ENCODE measurements around the gene SYNPO. TPM values are rescaled to one million over a fixed set of nuclear protein-coding genes. Genes with fewer than 3 reads are reported as not detected.

The SYNPO gene
- total and polyA plus RNA-seq, 9 donors, result 7.7 to 32.1 (median 27.6) TPM

- no peak overlapping the region for H3K4me3 ChIP-seq (ENCODE audit: low read length)
- no peaks in the 10 kb centered on the region for H3K9me3 ChIP-seq (replicated peaks; ENCODE audit: control insufficient read depth, low read depth, low read length)
- DNase-seq, result no peak
- no peak overlapping the region for H3K27ac ChIP-seq (ENCODE audit: low read length)
- peaks cover 68% of the 10 kb centered on the region for H3K36me3 ChIP-seq (ENCODE audit: control insufficient read depth, insufficient read depth, low read length)
- H3K4me1 ChIP-seq (ENCODE audit: control insufficient read depth, insufficient read depth, low read length), result no peaks in the 10 kb centered on the region
- 100% methylated on average over 1 of the region's 3 CpGs for WGBS (ENCODE audit: insufficient coverage)
- H3K27me3 ChIP-seq (ENCODE audit: control insufficient read depth, insufficient read depth, low read length), result no peaks in the 10 kb centered on the region
Measured at GRCh38 chr5:150692276-150692675, 51.8 kb downstream of the SYNPO start.

- Histone ChIP-seq H3K9me3 (replicated peaks; ENCODE audit: control insufficient read depth, low read depth, low read length) (no peaks in the 10 kb centered on the region), H3K27me3 (ENCODE audit: control insufficient read depth, insufficient read depth, low read length) (no peaks in the 10 kb centered on the region), H3K36me3 (ENCODE audit: control insufficient read depth, insufficient read depth, low read length) (peaks cover 78% of the 10 kb centered on the region), H3K27ac (ENCODE audit: low read length) (no peak overlapping the region), H3K4me3 (ENCODE audit: low read length) (no peak overlapping the region), H3K4me1 (ENCODE audit: control insufficient read depth, insufficient read depth, low read length) (peaks cover 4% of the 10 kb centered on the region)
- no peak for DNase-seq
- WGBS (ENCODE audit: insufficient coverage), result 100% methylated on average over 1 of the region's 3 CpGs
Measured at GRCh38 chr5:150694612-150695011, 54.2 kb downstream of the SYNPO start.

GRCh38 chr5:150700246-150700593 is 59.8 kb downstream of the SYNPO start:
- WGBS (ENCODE audit: insufficient coverage), result 10% methylated on average over 8 of the region's 15 CpGs
- Histone ChIP-seq H3K27me3 (ENCODE audit: control insufficient read depth, insufficient read depth, low read length) (no peaks in the 10 kb centered on the region), H3K9me3 (replicated peaks; ENCODE audit: control insufficient read depth, low read depth, low read length) (no peaks in the 10 kb centered on the region), H3K36me3 (ENCODE audit: control insufficient read depth, insufficient read depth, low read length) (peaks cover 35% of the 10 kb centered on the region), H3K27ac (ENCODE audit: low read length) (peak overlapping the region; percentile 93), H3K4me1 (ENCODE audit: control insufficient read depth, insufficient read depth, low read length) (peaks cover 4% of the 10 kb centered on the region), H3K4me3 (ENCODE audit: low read length) (peak overlapping the region; percentile 86)
- no peak for DNase-seq

GRCh38 chr5:150700594-150701377 is 60.3 kb downstream of the SYNPO start, which contains the start of gene RBM22:
Gene RBM22, minus strand, starts transcription at chr5:150701062. Its CDS starts 77 bp downstream, at chr5:150700985.
- Histone ChIP-seq H3K9me3 (replicated peaks; ENCODE audit: control insufficient read depth, low read depth, low read length) (no peaks in the 10 kb centered on the region), H3K4me1 (ENCODE audit: control insufficient read depth, insufficient read depth, low read length) (peaks cover 4% of the 10 kb centered on the region), H3K27me3 (ENCODE audit: control insufficient read depth, insufficient read depth, low read length) (no peaks in the 10 kb centered on the region), H3K4me3 (ENCODE audit: low read length) (peak within 1 kb of the TSS; percentile 86), H3K27ac (ENCODE audit: low read length) (peak within 1 kb of the TSS; percentile 93), H3K36me3 (ENCODE audit: control insufficient read depth, insufficient read depth, low read length) (peaks cover 29% of the 10 kb centered on the region)
- WGBS (ENCODE audit: insufficient coverage), result 0% methylated on average over 56 of the region's 59 CpGs
- DNase-seq, result peak; percentile 98

GRCh38 chr5:150703762-150704161 is 63.3 kb downstream of the SYNPO start:
- no peaks in the 10 kb centered on the region for H3K9me3 ChIP-seq (replicated peaks; ENCODE audit: control insufficient read depth, low read depth, low read length)
- DNase-seq, result no peak
- no peak overlapping the region for H3K27ac ChIP-seq (ENCODE audit: low read length)
- H3K27me3 ChIP-seq (ENCODE audit: control insufficient read depth, insufficient read depth, low read length), result no peaks in the 10 kb centered on the region
- peaks cover 4% of the 10 kb centered on the region for H3K4me1 ChIP-seq (ENCODE audit: control insufficient read depth, insufficient read depth, low read length)
- peaks cover 9% of the 10 kb centered on the region for H3K36me3 ChIP-seq (ENCODE audit: control insufficient read depth, insufficient read depth, low read length)
- WGBS (ENCODE audit: insufficient coverage), result 70% methylated on average over 1 of the region's 3 CpGs
- no peak overlapping the region for H3K4me3 ChIP-seq (ENCODE audit: low read length)

- peaks cover 26% of the 10 kb centered on the region for H3K36me3 ChIP-seq (ENCODE audit: control insufficient read depth, insufficient read depth, low read length)
- WGBS (ENCODE audit: insufficient coverage), result 27% methylated on average over 2 of the region's 4 CpGs
- no peaks in the 10 kb centered on the region for H3K4me1 ChIP-seq (ENCODE audit: control insufficient read depth, insufficient read depth, low read length)
- no peaks in the 10 kb centered on the region for H3K27me3 ChIP-seq (ENCODE audit: control insufficient read depth, insufficient read depth, low read length)
- DNase-seq, result no peak
- H3K27ac ChIP-seq (ENCODE audit: low read length), result no peak overlapping the region
- H3K4me3 ChIP-seq (ENCODE audit: low read length), result no peak overlapping the region
- no peaks in the 10 kb centered on the region for H3K9me3 ChIP-seq (replicated peaks; ENCODE audit: control insufficient read depth, low read depth, low read length)
Measured at GRCh38 chr5:150706776-150707390, 66.4 kb downstream of the SYNPO start.

Other genes with a start within 250 kb of the SYNPO start
- 50.2 TPM for gene CD74, start 227.8 kb upstream of the SYNPO start, total RNA-seq
- gene CD74, start 227.8 kb upstream of the SYNPO start, polyA plus RNA-seq (ENCODE audit: insufficient read depth in 1 of 8, insufficient read length in 8 of 8, low replicate concordance in 1 of 8), result 100 to 1,000 TPM in 1 of 8 donors, 10 to 100 TPM in 7; 53.9 to 104 (median 75.4) TPM
- gene RPS14, start 190.9 kb upstream of the SYNPO start, total RNA-seq, result 5,452 TPM
- gene RPS14, start 190.9 kb upstream of the SYNPO start, polyA plus RNA-seq (ENCODE audit: insufficient read depth in 1 of 8, insufficient read length in 8 of 8, low replicate concordance in 1 of 8), result 1,000 to 10,000 TPM; 2,422 to 3,180 (median 2,849) TPM
- gene NDST1, start 132.5 kb upstream of the SYNPO start, total RNA-seq, result 24.4 TPM
- gene NDST1, start 132.5 kb upstream of the SYNPO start, polyA plus RNA-seq (ENCODE audit: insufficient read depth in 1 of 8, insufficient read length in 8 of 8, low replicate concordance in 1 of 8), result 10 to 100 TPM; 37.6 to 71.2 (median 53.6) TPM
- gene MYOZ3, start 20.6 kb downstream of the SYNPO start, total RNA-seq, result 7.7 TPM
- gene MYOZ3, start 20.6 kb downstream of the SYNPO start, polyA plus RNA-seq (ENCODE audit: insufficient read depth in 1 of 8, insufficient read length in 8 of 8, low replicate concordance in 1 of 8), result 10 to 100 TPM in 4 of 8 donors, 1 to 10 TPM in 4; 7.2 to 15.7 (median 9.8) TPM
- gene RBM22, start 60.4 kb downstream of the SYNPO start, total RNA-seq, result 32.0 TPM
- gene RBM22, start 60.4 kb downstream of the SYNPO start, polyA plus RNA-seq (ENCODE audit: insufficient read depth in 1 of 8, insufficient read length in 8 of 8, low replicate concordance in 1 of 8), result 10 to 100 TPM; 36.9 to 44.9 (median 40.8) TPM
- gene DCTN4, start 118.4 kb downstream of the SYNPO start, total RNA-seq, result 34.6 TPM
- 10 to 100 TPM; 33.1 to 43.8 (median 36.7) TPM for gene DCTN4, start 118.4 kb downstream of the SYNPO start, polyA plus RNA-seq (ENCODE audit: insufficient read depth in 1 of 8, insufficient read length in 8 of 8, low replicate concordance in 1 of 8)
- gene SMIM3, start 138.1 kb downstream of the SYNPO start, total RNA-seq, result 9.8 TPM
- 10 to 100 TPM in 2 of 8 donors, 1 to 10 TPM in 6; 7.0 to 11.1 (median 8.1) TPM for gene SMIM3, start 138.1 kb downstream of the SYNPO start, polyA plus RNA-seq (ENCODE audit: insufficient read depth in 1 of 8, insufficient read length in 8 of 8, low replicate concordance in 1 of 8)
- not detected for gene IRGM, start 205.9 kb downstream of the SYNPO start, total RNA-seq
- under 1 TPM in 2 of 8 donors, not detected in 6; 0.20 to 0.29 TPM for gene IRGM, start 205.9 kb downstream of the SYNPO start, polyA plus RNA-seq (ENCODE audit: insufficient read depth in 1 of 8, insufficient read length in 8 of 8, low replicate concordance in 1 of 8)

Measured in muscle of leg (tissue), 11 donors.